A549 treated with DMSO at 1 μM for 4 hours (cell line): ENCODE measurements around the gene GOLGA8O. TPM values are rescaled to one million over a fixed set of nuclear protein-coding genes. Genes with fewer than 3 reads are reported as not detected.

Experiments used
- total RNA-seq: library from RNA; stranded (reverse); fragments of 200-300 nt; extraction: Qiagen RNA extraction; gene quantifications from 5 replicates; pipeline ENCODE4 v1.2.3, GENCODE V29; 2022; ENCODE audit warnings: low read depth

GOLGA8O gene
- total RNA-seq: 0.19 to 0.54 TPM (median 0.33 TPM) in 5 replicates

GRCh38 chr15:32455534-32455933 is at the start of gene GOLGA8O:
Gene GOLGA8O (minus strand): TSS chr15:32455634. CDS start chr15:32455536, 98 bp downstream.

GRCh38 chr15:32403192-32403591 is 52.2 kb downstream of the GOLGA8O start, which contains the start of gene GOLGA8K:
Gene GOLGA8K (minus strand): TSS chr15:32403292. CDS start chr15:32403194, 98 bp downstream.

Other genes with a start within 250 kb of the GOLGA8O start
- 0.38 to 1.2 TPM (median 0.90 TPM) in 5 replicates for gene GOLGA8K, start 52.3 kb downstream of the GOLGA8O start, total RNA-seq
- 0.94 to 1.7 TPM (median 1.4 TPM) in 5 replicates for gene GOLGA8N, start 137.8 kb upstream of the GOLGA8O start, total RNA-seq
- gene ARHGAP11A, start 159.9 kb upstream of the GOLGA8O start, total RNA-seq: 66.2 to 98.2 TPM (median 90.5 TPM) in 5 replicates
- gene SCG5, start 186.1 kb upstream of the GOLGA8O start, total RNA-seq: 1.6 to 3.7 TPM (median 2.2 TPM) in 5 replicates